Hippocampal formation (tissue), 2 donors: ENCODE data around the gene KCNQ2.
"Not testable (repeated sequence)": the region's sequence is repeated elsewhere in the genome, so short reads cannot be mapped to it uniquely, and the experiment has no call there.

Source experiments
- DNase-seq, 2 donors: peaks; one replicate each; lab custom pipeline; 2025; lab: John Stamatoyannopoulos, UW

The KCNQ2 gene

DNA sequence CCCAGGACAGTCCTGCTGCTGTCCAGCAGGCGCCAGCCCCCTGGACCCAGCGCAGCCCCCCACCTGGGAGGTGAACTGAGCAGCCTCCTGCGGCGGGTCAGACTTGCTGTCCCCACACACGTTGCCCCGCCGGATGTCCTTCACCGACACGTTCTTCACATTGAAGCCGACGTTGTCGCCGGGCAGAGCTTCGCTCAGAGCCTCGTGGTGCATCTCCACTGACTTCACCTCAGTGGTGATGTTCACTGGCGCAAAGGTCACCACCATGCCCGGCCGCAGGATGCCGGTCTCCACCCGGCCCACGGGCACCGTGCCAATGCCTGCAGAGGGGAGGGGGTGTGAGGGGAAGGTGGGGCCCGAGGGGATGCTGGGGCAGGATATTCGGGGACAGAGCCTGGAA, 18.0 kb upstream of the KCNQ2 start:
- DNase-seq = no peak

GRCh38 chr20:63488315-63489251, 16.1 kb upstream of the KCNQ2 start:
- no peak for DNase-seq

- DNase-seq = no peak
These were observed 15.4 kb upstream of the KCNQ2 start for GRCh38 chr20:63487781-63488241.

GRCh38 chr20:63487116-63487764, 14.8 kb upstream of the KCNQ2 start:
- DNase-seq = no peak

DNA sequence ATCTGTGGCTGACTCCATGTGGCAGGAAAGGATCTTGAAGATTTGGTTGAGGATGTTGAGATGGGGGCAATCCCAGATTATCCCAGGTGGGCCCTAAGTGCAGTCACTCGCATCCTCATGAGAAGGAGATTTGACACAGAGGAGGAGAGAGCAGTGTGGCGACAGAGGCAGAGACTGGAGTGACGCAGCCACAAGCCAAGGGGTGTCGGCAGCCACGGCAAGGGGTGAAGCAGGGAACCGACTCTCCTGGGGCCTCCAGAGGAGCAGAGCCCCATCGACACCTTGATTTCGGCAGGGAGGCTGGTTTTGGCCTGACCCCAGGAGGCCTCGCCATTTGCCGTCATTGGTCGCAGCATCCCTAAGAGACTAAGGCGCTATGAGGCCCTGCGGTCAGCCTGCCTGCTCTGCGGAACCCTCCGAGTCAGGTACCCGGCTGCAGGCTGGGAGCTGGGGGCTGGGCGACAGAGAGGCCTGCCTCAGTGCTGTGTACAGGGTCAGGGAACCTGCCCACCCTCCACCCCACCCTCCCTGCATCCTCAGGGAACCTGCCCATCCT, 13.9 kb upstream of the KCNQ2 start:
- DNase-seq = no peak

GRCh38 chr20:63484651-63485403, 12.4 kb upstream of the KCNQ2 start:
- DNase-seq = no peak

- DNase-seq = no peak
These were observed 11.8 kb upstream of the KCNQ2 start for GRCh38 chr20:63484236-63484635.

DNA sequence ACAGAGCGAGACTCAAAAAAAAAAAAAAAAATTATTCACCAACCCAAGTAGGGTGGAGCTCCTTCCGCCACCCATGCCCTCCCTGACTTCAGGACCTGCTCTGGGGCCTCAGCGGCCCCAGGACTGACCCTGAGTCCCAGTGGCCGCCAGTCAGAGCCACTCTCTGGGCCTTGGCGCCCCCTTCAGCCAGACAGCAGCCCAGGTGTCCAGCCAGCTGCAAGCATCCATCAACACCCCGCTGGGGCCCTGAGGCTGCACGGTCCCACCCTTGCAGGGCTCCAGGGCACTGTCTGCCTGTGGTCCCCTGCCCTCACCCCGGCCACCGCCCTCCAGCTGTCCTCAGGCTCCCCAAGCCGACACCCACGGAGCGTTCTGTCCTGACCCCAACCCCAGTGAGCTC, 11.4 kb upstream of the KCNQ2 start:
- no peak for DNase-seq

GRCh38 chr20:63482021-63482587, 9.6 kb upstream of the KCNQ2 start:
- DNase-seq = no peak

- DNase-seq = no peak
These were observed 9.0 kb upstream of the KCNQ2 start for GRCh38 chr20:63481503-63481902.

GRCh38 chr20:63479695-63480419, 7.4 kb upstream of the KCNQ2 start:
- DNase-seq = not testable (repeated sequence)

DNA sequence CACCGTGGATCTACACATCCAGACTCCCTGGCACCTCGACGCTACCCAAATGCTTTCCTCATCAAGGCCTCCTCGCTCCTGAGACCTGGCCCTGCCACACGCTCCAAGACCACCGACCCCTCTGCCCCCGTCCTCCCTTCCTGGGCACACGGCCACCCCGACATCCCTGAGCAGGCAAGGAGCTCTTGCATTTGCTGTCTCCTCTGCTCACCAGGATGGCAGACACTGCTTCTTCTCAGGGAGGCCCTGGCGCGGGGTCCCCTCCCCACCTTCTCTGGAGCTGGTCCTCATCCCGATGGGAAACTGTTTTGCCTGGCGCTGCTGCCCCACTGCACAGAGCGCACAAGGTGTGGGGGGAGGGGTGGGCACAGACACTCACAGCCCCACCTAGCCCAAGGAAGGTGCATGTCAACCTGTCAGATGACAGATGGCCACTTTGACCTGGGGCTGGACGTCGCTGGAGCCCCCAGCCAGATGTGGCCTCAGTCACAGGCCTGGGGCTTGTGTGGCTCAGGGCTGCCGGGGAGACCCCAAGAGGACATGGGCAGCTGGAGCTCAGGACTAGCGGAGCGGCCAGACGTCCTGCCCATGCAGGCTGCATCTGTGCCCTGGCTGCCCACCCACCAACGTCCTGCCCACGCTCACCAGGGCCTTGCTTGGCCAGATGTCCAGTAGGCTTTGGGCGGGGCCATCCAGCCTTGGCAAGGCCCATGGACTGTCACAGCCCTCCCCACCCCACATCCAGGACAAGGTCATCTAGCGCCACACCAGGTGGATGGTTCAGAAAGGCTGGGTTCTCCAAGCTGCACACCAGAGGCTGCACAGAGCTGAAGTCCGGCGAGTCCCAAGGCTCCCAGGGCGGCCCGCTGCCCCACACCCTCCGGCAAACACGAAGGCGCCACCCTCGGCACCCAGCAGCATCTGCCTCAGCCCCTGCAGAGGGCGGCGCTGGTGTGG, 6.2 kb upstream of the KCNQ2 start:
- no peak for DNase-seq

- DNase-seq = no peak
These were observed 5.5 kb upstream of the KCNQ2 start for GRCh38 chr20:63477944-63478343.

- no peak for DNase-seq
These were observed 4.7 kb upstream of the KCNQ2 start for GRCh38 chr20:63477061-63477616.

DNA sequence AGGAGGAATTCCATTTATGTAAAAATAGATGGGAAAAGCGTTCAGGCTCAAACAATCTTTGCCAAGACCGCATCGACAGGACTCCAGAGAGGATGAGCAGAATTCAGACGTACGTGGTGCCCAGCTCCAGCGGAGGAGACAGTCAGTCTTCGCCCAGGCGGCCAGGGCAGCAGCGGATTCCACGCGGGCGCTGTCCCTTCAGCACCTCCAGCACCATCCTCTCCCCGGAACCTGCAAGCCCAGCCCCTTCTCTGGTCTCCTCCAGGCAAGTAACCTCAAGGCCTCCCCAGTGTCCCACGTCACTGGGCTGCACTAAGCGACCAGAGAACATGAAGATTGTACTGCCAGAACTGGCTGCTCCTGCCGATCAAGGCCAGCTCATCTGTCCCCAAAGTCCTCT, 2.8 kb upstream of the KCNQ2 start:
- no peak for DNase-seq

DNA sequence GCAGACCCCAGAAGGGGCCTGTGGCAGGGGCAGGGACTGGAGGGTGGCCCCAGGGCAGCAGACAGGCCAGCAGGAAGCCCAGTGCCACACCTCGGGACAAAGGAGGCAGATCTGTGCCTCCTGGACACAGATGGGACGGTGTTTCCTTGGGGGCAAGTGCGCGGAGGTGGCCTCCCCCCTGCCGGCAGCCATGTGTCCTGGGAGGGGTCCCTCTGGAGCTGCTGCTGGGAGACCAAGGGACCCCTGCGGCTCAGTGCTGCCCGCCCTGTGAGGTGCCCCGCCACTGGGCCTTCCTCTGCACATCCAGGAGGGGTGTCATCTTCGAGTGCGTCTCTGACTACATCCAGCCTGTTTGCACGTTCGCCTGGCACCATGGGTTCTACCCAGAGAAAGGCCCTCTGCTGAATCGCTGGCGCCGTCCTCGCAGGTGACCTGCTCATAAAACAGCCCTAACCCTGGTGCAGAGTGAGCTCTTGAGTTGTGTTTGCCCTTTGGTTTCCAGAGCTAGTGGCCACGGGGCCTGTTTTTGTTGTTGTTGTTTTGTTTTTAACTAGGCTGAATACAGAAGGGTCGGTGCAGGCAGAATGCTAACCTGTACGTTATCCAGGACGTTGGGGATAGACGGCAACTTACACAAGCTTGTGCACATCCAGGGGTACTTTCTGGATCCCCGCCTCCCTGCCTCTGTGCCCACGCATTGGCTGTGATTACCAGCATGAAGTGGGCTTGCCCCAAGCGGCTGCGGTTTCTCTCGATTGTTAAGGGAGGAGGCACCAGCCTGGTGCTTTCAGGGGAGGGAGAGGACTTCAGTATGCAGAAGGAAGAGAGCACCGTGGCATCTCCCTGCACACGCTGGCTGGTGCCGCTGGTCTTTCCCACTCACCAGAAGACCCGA, 1.3 kb upstream of the KCNQ2 start:
- DNase-seq = no peak

DNA sequence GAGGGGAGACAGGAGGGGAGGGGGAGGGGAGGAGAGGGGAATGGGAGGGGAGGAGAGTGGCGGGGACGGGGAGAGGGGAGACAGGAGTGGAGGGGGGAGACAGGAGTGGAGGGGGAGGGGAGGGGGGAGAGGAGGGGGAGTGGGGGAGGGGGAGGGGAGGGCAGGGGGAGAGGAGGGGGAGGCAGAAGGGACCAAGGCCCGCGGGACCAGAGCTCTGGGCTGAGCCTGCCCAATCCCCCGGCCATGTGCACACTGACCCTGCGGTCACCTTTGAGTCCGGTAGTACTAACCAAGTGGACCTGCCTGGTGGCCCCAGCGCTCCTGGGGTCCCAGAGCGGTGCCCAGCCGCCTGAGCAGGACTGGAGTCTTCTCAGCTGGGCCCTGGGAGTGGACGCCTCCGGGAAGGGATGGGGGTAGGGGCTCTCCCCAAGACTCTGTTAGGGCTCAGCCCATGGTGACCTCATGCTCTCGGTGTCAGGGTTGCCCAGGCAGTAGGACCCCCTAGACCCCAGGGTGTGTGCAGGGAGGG, 471 bp upstream of the KCNQ2 start:
- DNase-seq = no peak

GRCh38 chr20:63471717-63471980, 806 bp downstream of the KCNQ2 start:
- no peak for DNase-seq
